GM21423 (cell line): Measurements from ENCODE around the gene C22orf23.
"Not testable (repeated sequence)": the region's sequence is repeated elsewhere in the genome, so short reads cannot be mapped to it uniquely, and the experiment has no call there.

Source experiments
- ATAC-seq: cut with Tn5 transposase; IDR thresholded peaks from one replicate; pipeline ENCODE4 v1.9.1; 2021; ENCODE audit warnings: mild to moderate bottlenecking, moderate library complexity; ENCODE audit not compliant: unreplicated experiment

The C22orf23 gene

GRCh38 chr22:37982938-37983859 is 29.8 kb upstream of the C22orf23 start:
- ATAC-seq = no peak

- no peak for ATAC-seq
These were observed 28.9 kb upstream of the C22orf23 start for GRCh38 chr22:37982151-37982785.

GRCh38 chr22:37981282-37982011 is 28.0 kb upstream of the C22orf23 start:
- ATAC-seq = no peak

GRCh38 chr22:37979782-37980181 is 26.4 kb upstream of the C22orf23 start:
- ATAC-seq = no peak

GRCh38 chr22:37976547-37976946 is 23.1 kb upstream of the C22orf23 start:
- no peak for ATAC-seq

- not testable (repeated sequence) for ATAC-seq
These were observed 22.6 kb upstream of the C22orf23 start for GRCh38 chr22:37976022-37976421.

GRCh38 chr22:37975153-37975552 is 21.8 kb upstream of the C22orf23 start:
- no peak for ATAC-seq

- ATAC-seq = no peak
These were observed 20.1 kb upstream of the C22orf23 start for GRCh38 chr22:37973271-37974170.

GRCh38 chr22:37972527-37972926 is 19.1 kb upstream of the C22orf23 start:
- ATAC-seq = no peak

GRCh38 chr22:37971475-37972434 is 18.4 kb upstream of the C22orf23 start:
- no peak for ATAC-seq

- ATAC-seq = no peak
These were observed 17.5 kb upstream of the C22orf23 start for GRCh38 chr22:37970864-37971263.

GRCh38 chr22:37968452-37969251 is 15.3 kb upstream of the C22orf23 start:
- ATAC-seq = no peak

GRCh38 chr22:37967637-37968451 is 14.4 kb upstream of the C22orf23 start:
- ATAC-seq = no peak

GRCh38 chr22:37967147-37967546 is 13.7 kb upstream of the C22orf23 start:
- no peak for ATAC-seq

- no peak for ATAC-seq
These were observed 12.7 kb upstream of the C22orf23 start for GRCh38 chr22:37965940-37966664.

GRCh38 chr22:37961062-37961461 is 7.7 kb upstream of the C22orf23 start:
- no peak for ATAC-seq

GRCh38 chr22:37959231-37959825 is 5.9 kb upstream of the C22orf23 start:
- ATAC-seq = no peak
